Heart left ventricle (tissue), 16 donors: ENCODE measurements around the gene MORC2. TPM values are rescaled to one million over a fixed set of nuclear protein-coding genes. Genes with fewer than 3 reads are reported as not detected.

Experiments
- ATAC-seq, 4 donors: fragments of 200-7000 bp; cut with Tn5 transposase; one replicate each; pipeline ENCODE4 v1.9.1; 2020 to 2022; ENCODE audit warnings: moderate library complexity in 4 of 4, mild to moderate bottlenecking in 3 of 4, moderate number of reproducible peaks in 1 of 4
- DNase-seq, 5 donors: peaks; one replicate each; pipeline ENCODE4 v3.0.0-alpha.2; 2020
- H3K27ac ChIP-seq, 12 donors: fragments of 200-600 bp; sonication (generic) in 4 of 12; one replicate each; pipeline versions ENCODE4 v1.5.0 to v1.8.0; 2016 to 2022; ENCODE audit warnings: mild to moderate bottlenecking in 2 of 12
- H3K27me3 ChIP-seq, 9 donors: fragments of 200-600 bp; sonication (generic) in 2 of 9; one replicate each; pipeline versions ENCODE4 v1.5.1 to v1.8.0; 2016 to 2022; ENCODE audit warnings: mild to moderate bottlenecking in 3 of 9
- H3K36me3 ChIP-seq, 9 donors: fragments of 200-600 bp; sonication (generic) in 2 of 9; one replicate each; pipeline versions ENCODE4 v1.5.0 to v1.8.0; 2018 to 2022; ENCODE audit warnings: mild to moderate bottlenecking in 2 of 9
- H3K4me1 ChIP-seq, 12 donors: fragments of 200-600 bp; sonication (generic) in 4 of 12; one replicate each; pipeline versions ENCODE4 v1.5.0 to v1.8.0; 2016 to 2022; ENCODE audit warnings: mild to moderate bottlenecking in 3 of 12
- H3K4me3 ChIP-seq, 12 donors: fragments of 200-600 bp; sonication (generic) in 4 of 12; one replicate each; pipeline versions ENCODE4 v1.5.0 to v1.8.0; 2017 to 2022; ENCODE audit warnings: mild to moderate bottlenecking in 9 of 12, moderate library complexity in 4 of 12
- H3K9me3 ChIP-seq, 12 donors: fragments of 200-600 bp; sonication (generic) in 4 of 12; one replicate each; pipeline versions ENCODE4 v1.5.0 to v1.8.0; 2016 to 2022; ENCODE audit warnings: mild to moderate bottlenecking in 1 of 12
- CTCF ChIP-seq, 12 donors: fragments of 200-600 bp; sonication (generic) in 4 of 12; IDR thresholded peaks; one replicate each; pipeline versions ENCODE4 v1.5.0 to v1.8.0; 2018 to 2022; ENCODE audit warnings: antibody characterized with exemption in 12 of 12, mild to moderate bottlenecking in 5 of 12
- POLR2A ChIP-seq, 2 donors: fragments of 450-650 bp; IDR thresholded peaks; one replicate each; pipeline ENCODE4 v1.6.1; 2017; ENCODE audit warnings: antibody characterized with exemption in 2 of 2, mild to moderate bottlenecking in 2 of 2, moderate library complexity in 2 of 2
- WGBS, 4 donors: extraction: QIAGEN DNeasy Blood & Tissue Kit in 2 of 4; methylation state at CpG; one replicate each; pipeline versions ENCODE4 v1.1.5 to v1.1.7; 2013 to 2018; 5-methylcytosine and 5-hydroxymethylcytosine counted together
- intact Hi-C, 10 donors: fragments of 100-400 bp; cut with DNase I; formaldehyde crosslinking; loops; one replicate each; pipeline versions ENCODE4 v1.11.1 to v1.14.2; 2022
- polyA plus RNA-seq, 2 donors: library from polyadenylated mRNA; stranded (reverse); fragments of 200-250 nt; gene quantifications; one replicate each; pipeline ENCODE4 v1.2.3, GENCODE V29; 2013
- total RNA-seq, 9 donors: library from RNA; depleted of rRNA in 2 of 9; stranded (reverse); fragments of >200 nt in 2 of 9; fragmentation: NEBNext Ultra II Directional in 3 of 9; extraction: Animal tissue kit (Norgen Biotek cat#: 25700) in 3 of 9; gene quantifications; one replicate each; pipeline versions ENCODE4 v1.1.0 to v1.2.4, GENCODE V29; 2016 to 2023
- donor health status: ischemic (EF 13 %, LVEDD 7.1; RV severe dilation, severe dysfunction).
- donor health status: healthy with polysubstance abuse.
- donor health status: DM: no; HTN: yes; CAD: no.
- donor health status: DM: no; HTN: no; CAD: no.
- donor health status: ischemic (EF 25% LVEDD 6.9; RV normal size, moderate dysfunction).
- donor health status: ischemic (EF 25% LVEDD 5.7; RV mildly dilated, moderate dysfunction).
- donor health status: healthy.
- donor health status: DM: yes; HTN: yes; CAD: no.
- donor health status: ischemic (EF 35%, LVEDD 5.7; RV mildly dilated, moderate dysfunction).
- donor health status: nonischemic (EF 11% LVEDD 7.7; RV severe dilation, severe dysfunction).
- donor health status: DM: yes; HTN: yes; CAD: no.
- donor health status: PGD.
- donor health status: ischemic (EF 29% LVEDD 5.4; RV normal size, mild dysfunction).
- donor health status: nonischemic (EF 23%, LVEDD 6.1; RV moderate dilation, normal function).

The MORC2 gene
- total and polyA plus RNA-seq, 11 donors: 12.0 to 24.4 (median 17.8) TPM

GRCh38 chr22:30891781-30892180 lies 76.8 kb downstream of the MORC2 start:
- TF ChIP-seq POLR2A (IDR thresholded peaks at IDR 0.05) (no peak), CTCF (IDR thresholded peaks at IDR 0.05) (no peak)
- ATAC-seq: no peak
- peaks cover 0 to 4% (median 0%) of the 10 kb centered on the region in 12 donors for H3K4me1 ChIP-seq
- DNase-seq: peak in 1 of 5 donors; percentile 1
- no peaks in the 10 kb centered on the region for H3K9me3 ChIP-seq
- no peak overlapping the region for H3K4me3 ChIP-seq
- peaks cover 0 to 44% (median 15%) of the 10 kb centered on the region in 9 donors for H3K36me3 ChIP-seq
- no peak overlapping the region for H3K27ac ChIP-seq
- intact Hi-C loops: loop anchor here in 1 of 10 donors (10.0 kb wide), 2 partner anchors 87 to 117 kb away; no protein-coding TSS in a partner anchor
- WGBS, 4 donors: 86 to 89% (median 88%) methylated on average over 6 of the region's 6 CpGs
- no peaks in the 10 kb centered on the region for H3K27me3 ChIP-seq

GRCh38 chr22:30891443-30891755 lies 77.2 kb downstream of the MORC2 start:
- intact Hi-C loops: loop anchor here in 1 of 10 donors (10.0 kb wide), 2 partner anchors 87 to 117 kb away; no protein-coding TSS in a partner anchor
- TF ChIP-seq CTCF (IDR thresholded peaks at IDR 0.05) (no peak), POLR2A (IDR thresholded peaks at IDR 0.05) (no peak)
- H3K4me3 ChIP-seq: no peak overlapping the region
- H3K27ac ChIP-seq: no peak overlapping the region
- 83 to 88% (median 86%) methylated on average over 8 of the region's 8 CpGs for WGBS, 4 donors
- ATAC-seq (no peak), DNase-seq (no peak)
- no peaks in the 10 kb centered on the region for H3K27me3 ChIP-seq
- H3K9me3 ChIP-seq: no peaks in the 10 kb centered on the region
- H3K4me1 ChIP-seq: peaks cover 0 to 6% (median 0%) of the 10 kb centered on the region in 12 donors
- peaks cover 0 to 44% (median 15%) of the 10 kb centered on the region in 9 donors for H3K36me3 ChIP-seq

GRCh38 chr22:30890686-30891442 lies 77.7 kb downstream of the MORC2 start:
- Histone ChIP-seq H3K27ac (no peak overlapping the region), H3K4me3 (no peak overlapping the region), H3K36me3 (peaks cover 0 to 44% (median 15%) of the 10 kb centered on the region in 9 donors), H3K4me1 (peaks cover 0 to 6% (median 0%) of the 10 kb centered on the region in 12 donors), H3K9me3 (no peaks in the 10 kb centered on the region), H3K27me3 (no peaks in the 10 kb centered on the region)
- DNase-seq (peak in 3 of 5 donors; percentile 28 to 63 (median 38)), ATAC-seq (peak in 3 of 4 donors; percentile 50 to 52 (median 50))
- WGBS, 4 donors: 79 to 84% (median 81%) methylated on average over 16 to 17 of the region's 17 CpGs
- TF ChIP-seq CTCF (IDR thresholded peaks at IDR 0.05) (peak; percentile 57 to 78 (median 68)), POLR2A (IDR thresholded peaks at IDR 0.05) (no peak)
- intact Hi-C loops: loop anchor here in 1 of 10 donors (10.0 kb wide), 2 partner anchors 86 to 116 kb away; no protein-coding TSS in a partner anchor

GRCh38 chr22:30889996-30890480 lies 78.5 kb downstream of the MORC2 start:
- ATAC-seq: no peak
- intact Hi-C loops: loop anchor here in 3 of 10 donors (10.0 kb wide), 3 partner anchors 85 to 125 kb away; no protein-coding TSS in a partner anchor
- Histone ChIP-seq H3K4me3 (no peak overlapping the region), H3K27me3 (no peaks in the 10 kb centered on the region), H3K36me3 (peaks cover 0 to 44% (median 15%) of the 10 kb centered on the region in 9 donors), H3K9me3 (no peaks in the 10 kb centered on the region), H3K27ac (no peak overlapping the region), H3K4me1 (peaks cover 0 to 6% (median 0%) of the 10 kb centered on the region in 12 donors)
- 87 to 94% (median 88%) methylated on average over 6 to 9 of the region's 9 CpGs for WGBS, 4 donors
- no peak for TF ChIP-seq CTCF (IDR thresholded peaks at IDR 0.05)
- TF ChIP-seq POLR2A (IDR thresholded peaks at IDR 0.05): no peak
- peak in 1 of 5 donors; percentile 8 for DNase-seq
